ENCODE data around the gene BCL6.

DNA sequence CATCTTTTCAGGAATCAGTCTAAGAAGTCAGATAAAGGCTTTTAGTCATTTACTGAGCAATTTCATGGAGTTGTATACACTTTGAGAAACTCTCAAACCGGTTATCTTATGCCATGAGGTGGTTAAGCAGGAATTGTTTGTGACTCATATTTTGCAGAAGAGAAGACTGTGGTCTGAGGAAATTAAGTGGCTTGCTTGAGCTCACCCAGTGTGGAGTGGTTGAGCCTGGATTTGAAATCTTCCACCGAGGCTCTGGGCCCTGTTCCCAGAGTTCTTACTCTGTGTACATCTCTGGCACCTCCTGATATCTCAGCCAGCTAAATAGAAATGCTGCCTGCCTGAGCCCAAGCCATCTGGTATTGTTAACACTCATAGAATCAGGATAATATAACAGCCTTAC lies 37.8 kb upstream of the BCL6 start:
- TF ChIP-seq, protein P1, sequence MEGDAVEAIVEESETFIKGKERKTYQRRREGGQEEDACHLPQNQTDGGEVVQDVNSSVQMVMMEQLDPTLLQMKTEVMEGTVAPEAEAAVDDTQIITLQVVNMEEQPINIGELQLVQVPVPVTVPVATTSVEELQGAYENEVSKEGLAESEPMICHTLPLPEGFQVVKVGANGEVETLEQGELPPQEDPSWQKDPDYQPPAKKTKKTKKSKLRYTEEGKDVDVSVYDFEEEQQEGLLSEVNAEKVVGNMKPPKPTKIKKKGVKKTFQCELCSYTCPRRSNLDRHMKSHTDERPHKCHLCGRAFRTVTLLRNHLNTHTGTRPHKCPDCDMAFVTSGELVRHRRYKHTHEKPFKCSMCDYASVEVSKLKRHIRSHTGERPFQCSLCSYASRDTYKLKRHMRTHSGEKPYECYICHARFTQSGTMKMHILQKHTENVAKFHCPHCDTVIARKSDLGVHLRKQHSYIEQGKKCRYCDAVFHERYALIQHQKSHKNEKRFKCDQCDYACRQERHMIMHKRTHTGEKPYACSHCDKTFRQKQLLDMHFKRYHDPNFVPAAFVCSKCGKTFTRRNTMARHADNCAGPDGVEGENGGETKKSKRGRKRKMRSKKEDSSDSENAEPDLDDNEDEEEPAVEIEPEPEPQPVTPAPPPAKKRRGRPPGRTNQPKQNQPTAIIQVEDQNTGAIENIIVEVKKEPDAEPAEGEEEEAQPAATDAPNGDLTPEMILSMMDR (conservative IDR thresholded peaks at IDR 0.05; ENCODE audit: low read depth in 2 of 2) = no peak
- no peak for TF ChIP-seq STAT1 (IDR thresholded peaks at IDR 0.05; ENCODE audit: unreplicated experiment)
- no peak for TF ChIP-seq EZH2 (IDR thresholded peaks at IDR 0.05; ENCODE audit: low read depth, unreplicated experiment)
- TF ChIP-seq EZH2phosphoT487 (IDR thresholded peaks at IDR 0.05; ENCODE audit: unreplicated experiment) = no peak
- no peak for TF ChIP-seq POLR2AphosphoS5 (IDR thresholded peaks at IDR 0.05; ENCODE audit: low read depth)
